Fibroblast of mammary gland (primary cell): Measurements from ENCODE around the gene MAGI1.

Source experiments
- DNase-seq: peaks from one replicate; pipeline ENCODE4 v3.0.0-alpha.2; 2010; ENCODE audit warnings: low read depth
- H3K4me3 ChIP-seq: 2 replicates; pipeline ENCODE4 v1.5.1; 2011; ENCODE audit warnings: low read depth, mild to moderate bottlenecking, low read length, moderate library complexity; ENCODE audit not compliant: control insufficient read depth
- TF ChIP-seq, protein P1 (sequence below): conservative IDR thresholded peaks from 2 replicates; pipeline ENCODE4 v1.5.1; 2011; ENCODE audit warnings: low read depth, low read length, inconsistent platforms; ENCODE audit not compliant: control insufficient read depth, insufficient read depth

Gene MAGI1

DNA sequence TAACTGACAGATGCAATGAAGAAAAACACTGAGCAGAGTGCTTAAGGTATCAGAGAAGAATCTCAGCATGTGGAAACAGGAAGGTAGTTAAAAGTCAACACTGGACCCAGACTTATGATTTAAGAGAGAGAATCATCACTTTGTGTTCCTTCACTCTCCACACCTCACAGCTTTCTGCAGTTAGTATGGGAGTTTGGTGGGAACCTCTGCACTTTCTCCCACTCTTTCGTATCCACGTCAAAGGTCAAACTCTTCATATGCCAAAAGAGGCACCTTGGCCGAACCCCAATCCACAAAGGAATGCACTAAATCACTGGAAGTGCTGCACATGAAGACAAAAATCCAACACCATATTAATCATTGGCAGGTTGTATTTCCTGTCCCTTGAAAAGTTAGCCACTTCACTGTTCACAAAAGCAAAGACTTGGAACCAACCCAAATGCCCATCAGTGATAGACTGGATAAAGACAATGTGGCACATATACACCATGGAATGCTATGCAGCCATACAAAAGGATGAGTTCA, 361.2 kb downstream of the MAGI1 start:
- TF ChIP-seq, protein P1, sequence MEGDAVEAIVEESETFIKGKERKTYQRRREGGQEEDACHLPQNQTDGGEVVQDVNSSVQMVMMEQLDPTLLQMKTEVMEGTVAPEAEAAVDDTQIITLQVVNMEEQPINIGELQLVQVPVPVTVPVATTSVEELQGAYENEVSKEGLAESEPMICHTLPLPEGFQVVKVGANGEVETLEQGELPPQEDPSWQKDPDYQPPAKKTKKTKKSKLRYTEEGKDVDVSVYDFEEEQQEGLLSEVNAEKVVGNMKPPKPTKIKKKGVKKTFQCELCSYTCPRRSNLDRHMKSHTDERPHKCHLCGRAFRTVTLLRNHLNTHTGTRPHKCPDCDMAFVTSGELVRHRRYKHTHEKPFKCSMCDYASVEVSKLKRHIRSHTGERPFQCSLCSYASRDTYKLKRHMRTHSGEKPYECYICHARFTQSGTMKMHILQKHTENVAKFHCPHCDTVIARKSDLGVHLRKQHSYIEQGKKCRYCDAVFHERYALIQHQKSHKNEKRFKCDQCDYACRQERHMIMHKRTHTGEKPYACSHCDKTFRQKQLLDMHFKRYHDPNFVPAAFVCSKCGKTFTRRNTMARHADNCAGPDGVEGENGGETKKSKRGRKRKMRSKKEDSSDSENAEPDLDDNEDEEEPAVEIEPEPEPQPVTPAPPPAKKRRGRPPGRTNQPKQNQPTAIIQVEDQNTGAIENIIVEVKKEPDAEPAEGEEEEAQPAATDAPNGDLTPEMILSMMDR = no peak
- no peak overlapping the region for H3K4me3 ChIP-seq
- no peak for DNase-seq

DNA sequence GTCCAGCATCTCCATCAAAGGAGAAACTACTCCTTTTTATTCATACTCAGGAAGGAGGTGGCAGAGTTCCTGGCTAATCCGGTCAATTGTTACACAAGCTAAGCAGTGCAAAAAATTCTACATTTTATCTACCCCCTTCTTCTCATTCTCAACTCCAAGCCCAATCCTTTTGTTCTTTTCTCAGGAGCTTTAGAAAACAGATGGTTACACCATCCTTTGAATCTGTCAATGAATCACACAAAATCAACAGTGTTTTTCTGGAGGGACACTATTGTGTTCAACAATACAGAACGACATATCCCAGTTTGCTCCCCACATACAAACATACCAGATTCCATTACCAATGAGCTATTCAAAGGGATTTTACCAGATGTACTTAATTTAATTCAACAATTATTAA, 362.1 kb downstream of the MAGI1 start:
- no peak for DNase-seq
- H3K4me3 ChIP-seq = no peak overlapping the region
- TF ChIP-seq, protein P1 = no peak

- DNase-seq = no peak
- H3K4me3 ChIP-seq = no peak overlapping the region
- TF ChIP-seq, protein P1 = no peak
Measured at GRCh38 chr3:65675011-65675410, 363.7 kb downstream of the MAGI1 start.

DNA sequence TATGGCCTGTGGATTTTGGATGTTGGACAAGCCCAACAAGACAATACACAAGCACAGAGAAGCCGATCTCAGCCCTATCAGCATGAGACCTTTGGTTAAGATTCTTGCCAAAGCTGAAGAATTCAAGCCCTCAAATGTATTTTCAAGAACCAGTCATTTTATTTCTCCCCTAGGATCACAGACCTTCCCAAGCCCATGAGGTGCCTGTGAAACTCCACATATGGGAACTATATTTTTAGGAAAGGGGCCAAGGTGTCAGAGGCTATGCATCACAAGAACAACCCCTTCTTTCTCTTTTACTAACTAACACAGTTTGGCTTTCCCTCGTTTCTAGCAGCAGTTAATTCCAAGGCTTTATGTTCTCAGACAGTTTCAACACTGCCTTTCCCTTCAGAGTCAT, 364.5 kb downstream of the MAGI1 start:
- TF ChIP-seq, protein P1 = no peak
- no peak overlapping the region for H3K4me3 ChIP-seq
- peak; percentile 16 for DNase-seq

DNA sequence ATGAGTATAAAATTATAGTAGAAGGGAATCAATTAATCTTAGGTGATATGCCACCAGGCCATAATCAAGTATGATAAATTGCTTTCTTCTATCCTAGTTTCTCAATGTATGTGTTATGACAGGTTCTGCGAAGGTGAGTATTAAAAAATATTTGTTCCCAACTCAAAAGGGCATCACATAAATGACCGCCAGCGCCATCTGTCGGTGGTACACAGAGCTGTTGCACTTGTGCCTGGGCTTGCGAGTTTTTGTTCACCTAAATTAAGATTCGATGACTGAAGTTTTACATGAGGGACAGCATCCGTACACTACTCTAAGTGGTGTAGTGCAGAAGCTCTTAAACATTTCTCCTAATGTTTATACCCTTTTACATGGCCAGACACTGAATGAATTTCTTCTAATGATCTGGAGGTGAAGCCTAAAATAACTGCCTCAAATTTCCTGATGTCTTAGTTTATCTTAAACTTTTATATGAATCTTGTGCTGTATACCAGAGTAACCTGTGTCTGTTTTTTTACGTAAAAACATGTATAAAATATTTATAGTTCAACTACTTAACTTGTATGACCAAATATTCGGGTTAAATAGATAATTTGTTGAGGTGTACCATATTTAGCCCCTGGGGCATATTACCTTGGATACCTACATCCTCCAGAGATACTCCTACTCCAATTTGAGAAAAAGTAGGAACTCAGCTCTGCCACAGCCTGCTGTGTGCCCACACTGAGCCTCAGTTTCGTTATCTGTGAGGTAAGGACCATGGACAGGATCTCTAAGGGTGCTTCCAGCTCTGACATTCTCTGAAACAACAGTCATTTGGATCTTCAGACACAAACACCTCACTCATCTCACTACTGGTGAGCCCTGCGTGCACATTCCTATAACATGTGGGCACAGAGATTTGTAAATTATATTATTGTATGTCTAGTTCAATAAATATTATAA, 365.6 kb downstream of the MAGI1 start:
- TF ChIP-seq, protein P1 = peak; percentile 81
- H3K4me3 ChIP-seq = no peak overlapping the region
- peak; percentile 55 for DNase-seq

DNA sequence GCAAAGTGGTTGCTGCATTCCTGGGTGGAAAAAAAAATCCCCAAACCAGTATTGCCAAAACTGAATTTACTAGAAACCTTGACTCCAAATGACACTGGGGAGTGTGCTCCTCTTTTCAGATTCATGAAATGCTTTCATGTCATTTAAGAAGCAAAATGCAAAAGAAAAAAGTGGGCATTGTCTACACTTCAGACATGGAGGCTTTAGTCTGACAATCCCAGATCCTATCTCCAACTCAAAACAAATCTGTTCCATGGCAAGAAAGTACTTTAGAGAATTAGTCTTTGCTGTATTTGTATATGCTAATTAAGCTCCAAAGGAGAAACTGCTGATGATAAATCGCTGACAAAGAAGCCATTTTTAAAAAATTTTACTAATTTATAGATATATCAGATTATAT, 366.7 kb downstream of the MAGI1 start:
- no peak for DNase-seq

More for the DNA sequence above, 366.7 kb downstream of the MAGI1 start:
- TF ChIP-seq, protein P1 = no peak
- no peak overlapping the region for H3K4me3 ChIP-seq
